GM12878 (cell line): Measurements from ENCODE around the gene PRKN. TPM values are rescaled to one million over a fixed set of nuclear protein-coding genes. Genes with fewer than 3 reads are reported as not detected.

Experiments
- ETV6 ChIP-seq, 2 experiments: fragments of 450-650 bp in 1 of 2; IDR thresholded peaks in 1 of 2; conservative IDR thresholded peaks in 1 of 2; 2 replicates each; pipeline ENCODE4 v1.6.1; 2014; ENCODE audit warnings: antibody characterized with exemption in 1 of 2, borderline replicate concordance in 1 of 2, low read depth in 1 of 2, mild to moderate bottlenecking in 1 of 2, moderate library complexity in 1 of 2
- FOXK2 ChIP-seq: fragments of 450-650 bp; IDR thresholded peaks from 2 replicates; pipeline ENCODE4 v1.6.1; 2017; ENCODE audit warnings: mild to moderate bottlenecking, moderate library complexity
- HSF1 ChIP-seq: fragments of 150-350 bp; IDR thresholded peaks from 2 replicates; pipeline ENCODE4 v1.6.1; 2014; ENCODE audit warnings: mild to moderate bottlenecking, low read depth, low read length
- IKZF1 ChIP-seq: fragments of 450-650 bp; conservative IDR thresholded peaks from 2 replicates; pipeline ENCODE4 v1.6.1; 2017; ENCODE audit warnings: antibody characterized with exemption, mild to moderate bottlenecking
- MYC ChIP-seq: IDR thresholded peaks from 2 replicates; pipeline ENCODE4 v1.6.1; 2011; ENCODE audit warnings: mild to moderate bottlenecking, low read length, moderate library complexity, inconsistent platforms; ENCODE audit not compliant: insufficient read depth, insufficient replicate concordance, insufficient read length, severe bottlenecking
- NR2F1 ChIP-seq: fragments of 450-650 bp; conservative IDR thresholded peaks from 2 replicates; pipeline ENCODE4 v1.6.1; 2017; ENCODE audit warnings: mild to moderate bottlenecking
- POU2F2 ChIP-seq: IDR thresholded peaks from 3 replicates; pipeline ENCODE4 v1.6.1; 2011; ENCODE audit warnings: low read depth, mild to moderate bottlenecking, low read length, borderline replicate concordance
- TAF1 ChIP-seq: IDR thresholded peaks from 2 replicates; pipeline ENCODE4 v1.6.1; 2011; ENCODE audit warnings: mild to moderate bottlenecking, low read depth, low read length, borderline replicate concordance
- YBX1 ChIP-seq: fragments of 450-650 bp; IDR thresholded peaks from 2 replicates; pipeline ENCODE4 v1.6.1; 2016; ENCODE audit warnings: antibody characterized with exemption
- ZNF687 ChIP-seq: fragments of 450-650 bp; IDR thresholded peaks from 2 replicates; pipeline ENCODE4 v1.6.1; 2017; ENCODE audit warnings: mild to moderate bottlenecking, moderate library complexity
- polyA plus RNA-seq, 11 experiments: library from polyadenylated mRNA; depleted of rRNA in 4 of 11; unstranded in 6 of 11; stranded (reverse) in 5 of 11; fragments of >200 nt; fragmentation: Nextera tagmentation in 4 of 11; fragmentation: Illumina TruSeq in 1 of 11; extraction: Ambion mirVana in 4 of 11; extraction: Trizol in 1 of 11; gene quantifications; 1 replicate in 1 of 11; 2 replicates in 10 of 11; pipeline versions ENCODE4 v1.2.1 to v1.2.3, GENCODE V29; 2011 to 2016; ENCODE audit warnings: inconsistent platforms in 2 of 11, missing spikeins in 2 of 11, low read depth in 1 of 11
- total RNA-seq, 4 experiments: library from RNA; depleted of rRNA in 3 of 4; stranded (reverse); fragments of >200 nt in 3 of 4; fragmentation: Illumina TruSeq in 1 of 4; extraction: Trizol in 1 of 4; gene quantifications; 2 replicates each; pipeline versions ENCODE4 v1.2.1 to v1.2.3, GENCODE V29; 2013 to 2021

The PRKN gene
- total and polyA plus RNA-seq, 10 of the 15 experiments (the other 5 are each of a cell fraction or from before 2014, with no cell fraction given): 0.06 to 0.09 TPM; not detected in 8

GRCh38 chr6:162388383-162388777 lies 339.2 kb downstream of the PRKN start (continued):
- no peak for TF ChIP-seq ZNF687
- no peak for TF ChIP-seq NR2F1
- no peak for TF ChIP-seq YBX1
- no peak for TF ChIP-seq FOXK2
- TF ChIP-seq ETV6 (conservative IDR thresholded peaks at IDR 0.05 in 1 of 2, IDR thresholded peaks at IDR 0.05 in 1 of 2; ENCODE audit: borderline replicate concordance in 1 of 2, low read depth in 1 of 2): no peak
- no peak for TF ChIP-seq MYC
- no peak for TF ChIP-seq TAF1
- TF ChIP-seq HSF1: no peak
- no peak for TF ChIP-seq POU2F2
- TF ChIP-seq IKZF1: no peak
